ENCODE measurements around the gene NAMPT. TPM values are rescaled to one million over a fixed set of nuclear protein-coding genes. Genes with fewer than 3 reads are reported as not detected.

Gene NAMPT
- polyA plus RNA-seq, 2 of the 4 experiments (the other 2 are of a cell fraction), result 213 to 274 TPM

GRCh38 chr7:106318482-106318881, 33.7 kb upstream of the NAMPT start:
- FAIRE-seq, result no peak
- TF ChIP-seq JUN (IDR thresholded peaks at IDR 0.05), result no peak
- no peak for TF ChIP-seq MYC (IDR thresholded peaks at IDR 0.05; ENCODE audit: borderline replicate concordance, low read length)
- TF ChIP-seq POLR2AphosphoS2 (conservative IDR thresholded peaks at IDR 0.05; ENCODE audit: low read length), result no peak
- TF ChIP-seq TP53 (CRISPR knock-in tag; IDR thresholded peaks at IDR 0.05), result no peak
- TF ChIP-seq MAZ (IDR thresholded peaks at IDR 0.05; ENCODE audit: borderline replicate concordance, low read depth, low read length), result no peak
- TF ChIP-seq ZC3H11A (IDR thresholded peaks at IDR 0.05), result no peak
- TF ChIP-seq, protein P1, sequence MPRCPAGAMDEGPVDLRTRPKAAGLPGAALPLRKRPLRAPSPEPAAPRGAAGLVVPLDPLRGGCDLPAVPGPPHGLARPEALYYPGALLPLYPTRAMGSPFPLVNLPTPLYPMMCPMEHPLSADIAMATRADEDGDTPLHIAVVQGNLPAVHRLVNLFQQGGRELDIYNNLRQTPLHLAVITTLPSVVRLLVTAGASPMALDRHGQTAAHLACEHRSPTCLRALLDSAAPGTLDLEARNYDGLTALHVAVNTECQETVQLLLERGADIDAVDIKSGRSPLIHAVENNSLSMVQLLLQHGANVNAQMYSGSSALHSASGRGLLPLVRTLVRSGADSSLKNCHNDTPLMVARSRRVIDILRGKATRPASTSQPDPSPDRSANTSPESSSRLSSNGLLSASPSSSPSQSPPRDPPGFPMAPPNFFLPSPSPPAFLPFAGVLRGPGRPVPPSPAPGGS (IDR thresholded peaks at IDR 0.05), result no peak
- TF ChIP-seq, protein P2, sequence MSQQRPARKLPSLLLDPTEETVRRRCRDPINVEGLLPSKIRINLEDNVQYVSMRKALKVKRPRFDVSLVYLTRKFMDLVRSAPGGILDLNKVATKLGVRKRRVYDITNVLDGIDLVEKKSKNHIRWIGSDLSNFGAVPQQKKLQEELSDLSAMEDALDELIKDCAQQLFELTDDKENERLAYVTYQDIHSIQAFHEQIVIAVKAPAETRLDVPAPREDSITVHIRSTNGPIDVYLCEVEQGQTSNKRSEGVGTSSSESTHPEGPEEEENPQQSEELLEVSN (IDR thresholded peaks at IDR 0.05; ENCODE audit: borderline replicate concordance, low read depth), result no peak
- TF ChIP-seq HOXA7 (CRISPR knock-in tag; IDR thresholded peaks at IDR 0.05), result no peak
- Histone ChIP-seq H3K27ac (no peak overlapping the region), H3K9me3 (0 out of 3 replicates have a peak, but pooled peaks cover 6% of the 10 kb centered on the region), H3K4me1 (peaks cover 6% of the 10 kb centered on the region; the same call in 2 of the 3 replicates), H3K4me2 (no peak overlapping the region), H3K4me3 (no peak overlapping the region)
- WGBS (ENCODE audit: missing lambda C conversion rate), result 46% methylated on average over 2 of the region's 2 CpGs
- CTCF ChIA-PET, result interaction anchor here (0.9 kb wide), 1 partner anchor 11 kb away, joined by 3 read pairs; no protein-coding TSS in a partner anchor
- no peak for DNase-seq (ENCODE audit: low read depth in 1 of 2, low spot score in 1 of 2)
- no peak for ATAC-seq
- POLR2A ChIA-PET, result no interaction called here

DNA sequence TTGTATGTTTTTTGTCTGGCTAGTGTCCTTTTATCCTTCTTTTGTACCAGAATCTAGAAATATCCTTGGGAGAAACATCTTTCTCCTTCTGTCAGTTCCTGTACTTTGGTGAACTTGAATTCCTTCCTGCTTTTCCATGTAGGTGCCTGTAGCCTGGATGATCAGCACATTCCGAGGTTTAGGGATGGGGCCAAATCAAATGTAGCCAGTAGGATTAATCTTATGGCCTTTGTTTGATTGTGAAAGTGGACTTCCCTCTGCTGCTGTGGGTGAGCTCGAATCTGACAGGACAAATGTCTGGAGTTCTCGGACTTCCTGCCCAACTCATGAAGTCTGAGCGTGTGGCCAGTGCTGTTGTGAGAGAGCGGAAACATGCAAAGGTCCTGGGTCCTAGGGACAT, 33.2 kb upstream of the NAMPT start:
- ATAC-seq, result no peak
- 79% methylated on average over 5 of the region's 5 CpGs for WGBS (ENCODE audit: missing lambda C conversion rate)
- no peak overlapping the region for H3K4me2 ChIP-seq
- no peak overlapping the region for H3K27ac ChIP-seq
- TF ChIP-seq HES2 (IDR thresholded peaks at IDR 0.05) (no peak), ZC3H11A (IDR thresholded peaks at IDR 0.05) (no peak), SREBF2 (IDR thresholded peaks at IDR 0.05) (no peak), NR3C1 (IDR thresholded peaks at IDR 0.05) (no peak), EHMT2 (IDR thresholded peaks at IDR 0.05; ENCODE audit: low read depth) (no peak), POLR2A (IDR thresholded peaks at IDR 0.05; ENCODE audit: low read length) (no peak), ZNF302 (CRISPR knock-in tag; IDR thresholded peaks at IDR 0.05) (no peak), HDAC2 (IDR thresholded peaks at IDR 0.05) (no peak), ZSCAN20 (CRISPR knock-in tag; IDR thresholded peaks at IDR 0.05) (no peak), RFX5 (IDR thresholded peaks at IDR 0.05) (no peak), MYC (IDR thresholded peaks at IDR 0.05; ENCODE audit: borderline replicate concordance, low read length) (no peak), NFE2L2 (conservative IDR thresholded peaks at IDR 0.05; ENCODE audit: low read length) (no peak), BHLHE40 (IDR thresholded peaks at IDR 0.05; ENCODE audit: low read depth, low read length) (no peak), HOXB13 (CRISPR knock-in tag; IDR thresholded peaks at IDR 0.05; ENCODE audit: low read depth) (no peak), NPAS2 (CRISPR knock-in tag; IDR thresholded peaks at IDR 0.05; ENCODE audit: borderline replicate concordance) (no peak), FOXS1 (CRISPR knock-in tag; IDR thresholded peaks at IDR 0.05) (no peak), GATA3 (IDR thresholded peaks at IDR 0.05; ENCODE audit: borderline replicate concordance) (no peak)
- TF ChIP-seq, protein P3, sequence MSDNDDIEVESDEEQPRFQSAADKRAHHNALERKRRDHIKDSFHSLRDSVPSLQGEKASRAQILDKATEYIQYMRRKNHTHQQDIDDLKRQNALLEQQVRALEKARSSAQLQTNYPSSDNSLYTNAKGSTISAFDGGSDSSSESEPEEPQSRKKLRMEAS (IDR thresholded peaks at IDR 0.05), result no peak
- ChIA-PET POLR2A (no interaction called here), CTCF (interaction anchor here (0.9 kb wide), 1 partner anchor 10 kb away, joined by 3 read pairs; no protein-coding TSS in a partner anchor)
- peaks cover 10% of the 10 kb centered on the region; the same call in 2 of the 3 replicates for H3K4me1 ChIP-seq
- DNase-seq (ENCODE audit: low read depth in 1 of 2, low spot score in 1 of 2), result no peak
- H3K4me3 ChIP-seq, result no peak overlapping the region
- H3K9me3 ChIP-seq, result 0 out of 3 replicates have a peak, but pooled peaks cover 6% of the 10 kb centered on the region
- FAIRE-seq, result no peak

DNA sequence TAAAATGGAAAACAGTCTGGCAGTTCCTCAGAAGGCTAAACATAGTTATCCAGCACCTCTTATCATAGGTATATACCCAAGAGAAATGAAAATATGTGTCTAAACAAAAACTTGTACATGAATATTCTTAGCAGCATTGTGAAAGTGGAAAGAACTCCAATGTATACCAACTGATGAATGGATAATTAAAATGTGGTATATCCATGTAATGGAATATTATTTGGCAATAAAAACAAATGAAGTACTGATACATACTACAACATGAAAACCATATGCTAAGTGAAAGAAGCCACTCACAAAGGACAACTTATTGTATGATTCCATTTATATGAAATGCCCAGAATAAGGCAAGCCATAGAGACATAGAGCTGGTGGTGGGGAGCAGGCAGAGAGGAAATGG, 32.2 kb upstream of the NAMPT start:
- no peak for DNase-seq (ENCODE audit: low read depth in 1 of 2, low spot score in 1 of 2)
- Histone ChIP-seq H3K4me3 (no peak overlapping the region), H3K9me3 (0 out of 3 replicates have a peak, but pooled peaks cover 6% of the 10 kb centered on the region), H3K4me1 (peaks cover 15% of the 10 kb centered on the region; the same call in 2 of the 3 replicates), H3K27ac (no peak overlapping the region), H3K4me2 (no peak overlapping the region)
- CTCF ChIA-PET, result no interaction called here
- ATAC-seq, result no peak
- no peak for TF ChIP-seq FOSB (CRISPR knock-in tag; IDR thresholded peaks at IDR 0.05)
- TF ChIP-seq, protein P4, sequence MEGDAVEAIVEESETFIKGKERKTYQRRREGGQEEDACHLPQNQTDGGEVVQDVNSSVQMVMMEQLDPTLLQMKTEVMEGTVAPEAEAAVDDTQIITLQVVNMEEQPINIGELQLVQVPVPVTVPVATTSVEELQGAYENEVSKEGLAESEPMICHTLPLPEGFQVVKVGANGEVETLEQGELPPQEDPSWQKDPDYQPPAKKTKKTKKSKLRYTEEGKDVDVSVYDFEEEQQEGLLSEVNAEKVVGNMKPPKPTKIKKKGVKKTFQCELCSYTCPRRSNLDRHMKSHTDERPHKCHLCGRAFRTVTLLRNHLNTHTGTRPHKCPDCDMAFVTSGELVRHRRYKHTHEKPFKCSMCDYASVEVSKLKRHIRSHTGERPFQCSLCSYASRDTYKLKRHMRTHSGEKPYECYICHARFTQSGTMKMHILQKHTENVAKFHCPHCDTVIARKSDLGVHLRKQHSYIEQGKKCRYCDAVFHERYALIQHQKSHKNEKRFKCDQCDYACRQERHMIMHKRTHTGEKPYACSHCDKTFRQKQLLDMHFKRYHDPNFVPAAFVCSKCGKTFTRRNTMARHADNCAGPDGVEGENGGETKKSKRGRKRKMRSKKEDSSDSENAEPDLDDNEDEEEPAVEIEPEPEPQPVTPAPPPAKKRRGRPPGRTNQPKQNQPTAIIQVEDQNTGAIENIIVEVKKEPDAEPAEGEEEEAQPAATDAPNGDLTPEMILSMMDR (IDR thresholded peaks at IDR 0.05), result no peak
- no peak for FAIRE-seq
- POLR2A ChIA-PET, result no interaction called here

Measured in A549 (cell line).